SU-DHL-6 (cell line): ENCODE measurements around the gene SLC35F1.

Experiments used
- H2AFZ ChIP-seq: fragments of 200-600 bp; sonication (generic); 2 replicates; pipeline ENCODE4 v1.6.1; 2014; ENCODE audit warnings: low read depth, mild to moderate bottlenecking, moderate library complexity, mixed read lengths, antibody characterized with exemption, low read length; ENCODE audit not compliant: severe bottlenecking
- H3F3A ChIP-seq: fragments of 200-600 bp; shearing (Covaris generic); 2 replicates; pipeline ENCODE4 v1.6.0; 2016; ENCODE audit warnings: antibody characterized with exemption, mild to moderate bottlenecking; ENCODE audit not compliant: insufficient read depth
- H3K27ac ChIP-seq: fragments of 200-600 bp; sonication (generic); 2 replicates; pipeline ENCODE4 v1.5.1; 2016; ENCODE audit warnings: low read depth, mild to moderate bottlenecking, low read length, moderate library complexity, mixed read lengths
- H3K27me3 ChIP-seq: fragments of 200-600 bp; sonication (generic), shearing (Covaris generic); 2 replicates; pipeline ENCODE4 v1.6.0; 2014; ENCODE audit warnings: mild to moderate bottlenecking, low read length
- H3K36me3 ChIP-seq: fragments of 200-600 bp; sonication (generic); 2 replicates; pipeline ENCODE4 v1.6.1; 2014; ENCODE audit warnings: mild to moderate bottlenecking, low read length, mixed read lengths
- H3K4me2 ChIP-seq: fragments of 300-600, 200-600 bp; shearing (Covaris generic), sonication (generic); 2 replicates; pipeline ENCODE4 v1.6.0; 2014; ENCODE audit warnings: low read length, low read depth, mild to moderate bottlenecking; ENCODE audit not compliant: poor library complexity, severe bottlenecking
- H3K4me3 ChIP-seq: fragments of 200-600 bp; sonication (generic); 2 replicates; pipeline ENCODE4 v1.5.1; 2014; ENCODE audit warnings: antibody characterized with exemption, low read length, mild to moderate bottlenecking, mixed read lengths; ENCODE audit not compliant: insufficient read depth, poor library complexity, severe bottlenecking
- H3K79me2 ChIP-seq: fragments of 200-600 bp; sonication (generic); 2 replicates; pipeline ENCODE4 v1.6.1; 2014; ENCODE audit warnings: mild to moderate bottlenecking, low read length, moderate library complexity; ENCODE audit not compliant: insufficient read depth
- H3K9ac ChIP-seq: fragments of 200-600 bp; sonication (generic); 2 replicates; pipeline ENCODE4 v1.7.0; 2014; ENCODE audit warnings: mild to moderate bottlenecking, low read length
- H3K9me2 ChIP-seq: fragments of 200-600 bp; sonication (generic); replicated peaks from 2 replicates; pipeline ENCODE4 v1.6.1; 2014; ENCODE audit warnings: low read length; ENCODE audit not compliant: insufficient read depth
- H3K9me3 ChIP-seq: fragments of 200-600 bp; sonication (generic); 2 replicates; pipeline ENCODE4 v1.6.1; 2014; ENCODE audit warnings: low read length, mixed read lengths; ENCODE audit not compliant: insufficient read depth
- H4K20me1 ChIP-seq: fragments of 200-600 bp; sonication (generic); 2 replicates; pipeline ENCODE4 v1.6.1; 2014; ENCODE audit warnings: low read depth, mild to moderate bottlenecking, antibody characterized with exemption, low read length, moderate library complexity, mixed read lengths
- CTCF ChIP-seq: fragments of 200-600 bp; sonication (generic); IDR thresholded peaks from one replicate; pipeline ENCODE4 v1.5.1; 2017; ENCODE audit warnings: antibody characterized with exemption, mild to moderate bottlenecking, low read length, moderate library complexity; ENCODE audit not compliant: insufficient read depth, poor library complexity, severe bottlenecking
- EZH2phosphoT487 ChIP-seq: fragments of 200-600 bp; sonication (generic), shearing (Covaris generic); conservative IDR thresholded peaks from 2 replicates; pipeline ENCODE4 v1.6.1; 2018; ENCODE audit warnings: mild to moderate bottlenecking, antibody characterized with exemption, low read length, moderate library complexity, mixed read lengths

The SLC35F1 gene

DNA sequence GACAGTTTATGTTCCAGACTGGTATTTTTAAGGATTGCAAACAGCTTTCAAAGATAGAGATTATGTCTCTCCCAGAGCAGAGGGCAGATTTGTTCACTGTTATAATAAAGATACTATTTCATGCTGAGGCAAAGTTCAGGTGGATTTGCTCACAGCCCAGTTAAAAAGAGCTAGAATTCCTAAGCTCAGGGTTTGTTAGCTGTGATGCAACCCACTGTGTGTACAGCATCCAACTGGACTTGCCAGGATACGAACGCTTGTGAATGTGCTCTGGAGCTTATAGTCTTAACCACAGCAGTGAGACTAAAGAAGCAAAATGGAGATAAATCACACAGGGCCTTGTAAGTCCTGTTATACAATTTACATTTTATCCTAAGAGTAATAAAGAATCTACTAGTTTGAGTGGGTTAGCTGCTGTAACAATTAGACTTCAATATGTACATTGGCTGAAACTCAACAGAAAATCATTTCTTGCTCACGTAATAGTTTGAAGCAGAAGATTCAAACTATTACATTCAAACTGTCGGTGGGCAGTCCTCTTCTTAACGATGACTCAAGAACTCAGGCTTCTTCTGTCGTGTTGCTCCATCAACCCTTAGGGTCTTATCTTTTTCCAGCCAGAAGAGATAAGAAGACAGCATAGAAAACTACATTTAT is 437.1 kb downstream of the SLC35F1 start:
- Histone ChIP-seq H3K9ac (no peak overlapping the region), H3K27me3 (no peaks in the 10 kb centered on the region; the same call in 1 of the 2 replicates), H3K4me3 (no peak overlapping the region), H2AFZ (no peak overlapping the region), H3K79me2 (no peaks in the 10 kb centered on the region), H3K4me2 (no peak overlapping the region), H3F3A (no peaks in the 10 kb centered on the region), H3K9me3 (no peaks in the 10 kb centered on the region), H3K27ac (no peak overlapping the region), H3K9me2 (no peaks in the 10 kb centered on the region), H3K36me3 (no peaks in the 10 kb centered on the region), H4K20me1 (no peaks in the 10 kb centered on the region)
- TF ChIP-seq CTCF, result no peak
- TF ChIP-seq EZH2phosphoT487, result no peak

DNA sequence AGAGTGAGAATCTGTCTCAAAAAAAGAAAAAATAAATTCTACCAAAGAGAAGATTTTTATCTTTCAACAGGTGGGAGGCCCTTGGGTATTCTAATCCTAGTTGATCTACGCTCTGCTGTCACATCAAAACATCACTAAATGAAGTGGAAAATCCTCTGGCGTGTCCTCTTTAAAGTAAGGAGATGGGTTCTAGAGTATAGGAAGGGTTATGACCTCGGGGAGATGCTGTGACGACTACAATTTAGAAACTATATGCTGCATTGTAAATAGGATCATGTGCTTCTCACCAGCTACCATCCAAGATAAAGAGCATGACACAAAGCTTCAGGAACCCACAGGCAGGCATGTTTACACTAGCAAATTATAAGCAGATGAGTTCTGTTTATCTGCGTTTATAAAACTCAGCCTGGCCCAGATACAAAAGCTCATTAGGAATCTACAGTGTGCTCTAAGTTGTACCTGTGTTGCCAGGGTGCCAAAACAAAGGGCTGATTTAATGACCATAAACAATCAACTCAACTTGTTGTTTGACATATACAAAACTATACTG is 443.9 kb downstream of the SLC35F1 start:
- Histone ChIP-seq H3F3A (no peaks in the 10 kb centered on the region), H3K27me3 (no peaks in the 10 kb centered on the region), H3K27ac (no peak overlapping the region), H3K4me3 (no peak overlapping the region), H3K4me2 (no peak overlapping the region), H3K79me2 (no peaks in the 10 kb centered on the region), H4K20me1 (no peaks in the 10 kb centered on the region), H3K9me2 (no peaks in the 10 kb centered on the region), H3K36me3 (no peaks in the 10 kb centered on the region), H3K9ac (no peak overlapping the region), H2AFZ (no peak overlapping the region), H3K9me3 (no peaks in the 10 kb centered on the region)
- TF ChIP-seq EZH2phosphoT487, result no peak
- no peak for TF ChIP-seq CTCF

GRCh38 chr6:118353564-118353963 is 446.5 kb downstream of the SLC35F1 start:
- no peak for TF ChIP-seq EZH2phosphoT487
- TF ChIP-seq CTCF, result no peak
- H3K36me3 ChIP-seq, result no peaks in the 10 kb centered on the region
- H4K20me1 ChIP-seq, result no peaks in the 10 kb centered on the region
- H3F3A ChIP-seq, result no peaks in the 10 kb centered on the region
- no peak overlapping the region for H3K27ac ChIP-seq
- H3K9me2 ChIP-seq, result no peaks in the 10 kb centered on the region
- no peak overlapping the region for H2AFZ ChIP-seq
- no peaks in the 10 kb centered on the region for H3K79me2 ChIP-seq
- H3K9ac ChIP-seq, result no peak overlapping the region
- H3K27me3 ChIP-seq, result no peaks in the 10 kb centered on the region
- no peak overlapping the region for H3K4me3 ChIP-seq
- H3K4me2 ChIP-seq, result no peak overlapping the region
- no peaks in the 10 kb centered on the region for H3K9me3 ChIP-seq
